Measurements from ENCODE around the gene IL20RB. TPM values are rescaled to one million over a fixed set of nuclear protein-coding genes. Genes with fewer than 3 reads are reported as not detected.

The IL20RB gene
- total and polyA plus RNA-seq, 2 donors (not counting 3 experiments of a cell fraction or from before 2014, with no cell fraction given) = 0.79 to 1.6 TPM

GRCh38 chr3:137020888-137021287, 63.1 kb downstream of the IL20RB start:
- ChIA-PET CTCF (interaction anchor here (0.7 to 1.1 kb wide), 3 partner anchors 12 to 946 kb away, joined by 3 to 4 read pairs (median 3); no protein-coding TSS in a partner anchor), POLR2A (interaction anchor here (1.1 kb wide), 1 partner anchor 268 kb away, joined by 3 read pairs; the partner anchor contains the start of gene STAG1)
- Histone ChIP-seq H3K4me1 (ENCODE audit: control insufficient read depth, extremely low read depth, insufficient read depth, low read length) (no peaks in the 10 kb centered on the region), H3K9me1 (replicated peaks; ENCODE audit: control insufficient read depth, extremely low read depth, insufficient read depth, low read length) (no peaks in the 10 kb centered on the region), H3K36me3 (ENCODE audit: control insufficient read depth in 2 of 2, extremely low read depth in 1 of 2, insufficient read depth in 2 of 2, low read length in 2 of 2) (no peaks in the 10 kb centered on the region), H3K4me3 (replicated peaks in 1 of 3; ENCODE audit: insufficient read depth in 1 of 3, low read depth in 1 of 3, low read length in 3 of 3) (no peak overlapping the region), H3K27ac (ENCODE audit: insufficient read depth, low read depth, low read length) (no peak overlapping the region), H3K4me2 (ENCODE audit: insufficient read depth, low read length) (no peak overlapping the region), H3K9ac (replicated peaks; ENCODE audit: extremely low read depth, insufficient read depth, low read length) (no peak overlapping the region), H4K20me1 (replicated peaks; ENCODE audit: control insufficient read depth, extremely low read depth, insufficient read depth, low read length) (no peaks in the 10 kb centered on the region), H3K9me3 (replicated peaks; ENCODE audit: control insufficient read depth, insufficient read depth, low read length) (no peaks in the 10 kb centered on the region), H3K27me3 (ENCODE audit: control insufficient read depth in 2 of 2, insufficient read depth in 2 of 2, low read length in 2 of 2) (no peaks in the 10 kb centered on the region), H2AFZ (ENCODE audit: low read depth, low read length) (no peak overlapping the region), H3K79me2 (ENCODE audit: control insufficient read depth, insufficient read depth, low read length) (no peaks in the 10 kb centered on the region)
- BruUV-seq (replicated peaks) = no TSS peak
- dilution Hi-C loops (cut with MboI; ENCODE audit: extremely low pct_ligation_motif_present, low sequenced_read_pairs) (no loop called here), intact Hi-C loops (cut with micrococcal nuclease) (no loop called here)
- DNase-seq (ENCODE audit: low read depth, low spot score) (no peak), FAIRE-seq (no peak)
- TF ChIP-seq GATA2 (IDR thresholded peaks at IDR 0.05; ENCODE audit: insufficient read depth, insufficient read length, low read depth, low read length) = no peak
- no peak for TF ChIP-seq FOS (IDR thresholded peaks at IDR 0.05; ENCODE audit: borderline replicate concordance, insufficient read depth, low read length)

GRCh38 chr3:137024348-137024747, 66.6 kb downstream of the IL20RB start:
- Histone ChIP-seq H3K9me3 (replicated peaks; ENCODE audit: control insufficient read depth, insufficient read depth, low read length) (no peaks in the 10 kb centered on the region), H3K4me1 (ENCODE audit: control insufficient read depth, extremely low read depth, insufficient read depth, low read length) (no peaks in the 10 kb centered on the region), H2AFZ (ENCODE audit: low read depth, low read length) (no peak overlapping the region), H3K9me1 (replicated peaks; ENCODE audit: control insufficient read depth, extremely low read depth, insufficient read depth, low read length) (no peaks in the 10 kb centered on the region), H3K27ac (ENCODE audit: insufficient read depth, low read depth, low read length) (no peak overlapping the region), H3K27me3 (ENCODE audit: control insufficient read depth in 2 of 2, insufficient read depth in 2 of 2, low read length in 2 of 2) (no peaks in the 10 kb centered on the region), H4K20me1 (replicated peaks; ENCODE audit: control insufficient read depth, extremely low read depth, insufficient read depth, low read length) (no peaks in the 10 kb centered on the region), H3K79me2 (ENCODE audit: control insufficient read depth, insufficient read depth, low read length) (no peaks in the 10 kb centered on the region), H3K4me2 (ENCODE audit: insufficient read depth, low read length) (no peak overlapping the region), H3K36me3 (ENCODE audit: control insufficient read depth in 2 of 2, extremely low read depth in 1 of 2, insufficient read depth in 2 of 2, low read length in 2 of 2) (no peaks in the 10 kb centered on the region), H3K4me3 (replicated peaks in 1 of 3; ENCODE audit: insufficient read depth in 1 of 3, low read depth in 1 of 3, low read length in 3 of 3) (no peak overlapping the region), H3K9ac (replicated peaks; ENCODE audit: extremely low read depth, insufficient read depth, low read length) (no peak overlapping the region)
- CTCF ChIA-PET = interaction anchor here (1.4 to 3.9 kb wide), 2 partner anchors 11 to 272 kb away, joined by 4 to 16 read pairs; partner anchors contain the start of gene STAG1
- FAIRE-seq = no peak
- TF ChIP-seq JUN (IDR thresholded peaks at IDR 0.05; ENCODE audit: borderline replicate concordance, insufficient read depth, insufficient read length, low read depth) (no peak), EZH2 (IDR thresholded peaks at IDR 0.05; ENCODE audit: borderline replicate concordance, low read depth, low read length, severe bottlenecking) (no peak), POLR2AphosphoS5 (IDR thresholded peaks at IDR 0.05; ENCODE audit: insufficient read depth, low read depth, low read length) (no peak), MYC (IDR thresholded peaks at IDR 0.05; ENCODE audit: low read depth, low read length) (no peak), MAX (IDR thresholded peaks at IDR 0.05; ENCODE audit: insufficient read depth, insufficient read length) (no peak), POLR2A (IDR thresholded peaks at IDR 0.05; ENCODE audit: low read depth, low read length) (no peak)
- POLR2A ChIA-PET = no interaction called here
- intact Hi-C loops (cut with micrococcal nuclease) = no loop called here
- dilution Hi-C loops (cut with MboI; ENCODE audit: extremely low pct_ligation_motif_present, low sequenced_read_pairs) = no loop called here
- BruUV-seq (replicated peaks) = no TSS peak
- no peak for DNase-seq (ENCODE audit: low read depth, low spot score)

All from endothelial cell of umbilical vein (primary cell).